Cerebellar cortex (tissue), 1 donor: Measurements from ENCODE around the gene JAKMIP2.
"Not testable (repeated sequence)": the region's sequence is repeated elsewhere in the genome, so short reads cannot be mapped to it uniquely, and the experiment has no call there.

Experiments
- DNase-seq: peaks from one replicate; pipeline ENCODE4 v3.0.0-alpha.2; 2015; ENCODE audit warnings: low spot score

JAKMIP2 gene

DNA sequence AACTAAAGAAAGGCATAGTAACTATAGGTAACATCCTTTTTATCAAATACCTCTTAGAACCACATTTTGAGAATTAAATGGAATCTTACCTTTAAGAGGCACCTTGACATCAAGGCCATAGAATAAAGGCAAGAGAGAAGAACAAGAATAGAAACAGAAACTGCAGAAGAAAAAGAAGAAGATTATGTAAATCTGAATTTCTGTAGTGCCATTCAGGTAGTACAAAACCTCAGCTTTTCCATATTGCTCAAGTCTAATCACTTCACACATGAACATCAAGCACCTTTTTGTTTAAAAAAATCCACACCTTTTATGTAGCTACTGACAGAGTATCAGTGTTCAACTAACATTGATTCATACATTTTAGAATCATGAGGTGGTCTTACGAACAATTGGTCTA lies 180.9 kb downstream of the JAKMIP2 start:
- no peak for DNase-seq

GRCh38 chr5:147591120-147591519 lies 191.4 kb downstream of the JAKMIP2 start:
- no peak for DNase-seq

- no peak for DNase-seq
These were observed 192.4 kb downstream of the JAKMIP2 start for GRCh38 chr5:147590096-147590495.

GRCh38 chr5:147586832-147587231 lies 195.7 kb downstream of the JAKMIP2 start:
- DNase-seq = peak; percentile 25

DNA sequence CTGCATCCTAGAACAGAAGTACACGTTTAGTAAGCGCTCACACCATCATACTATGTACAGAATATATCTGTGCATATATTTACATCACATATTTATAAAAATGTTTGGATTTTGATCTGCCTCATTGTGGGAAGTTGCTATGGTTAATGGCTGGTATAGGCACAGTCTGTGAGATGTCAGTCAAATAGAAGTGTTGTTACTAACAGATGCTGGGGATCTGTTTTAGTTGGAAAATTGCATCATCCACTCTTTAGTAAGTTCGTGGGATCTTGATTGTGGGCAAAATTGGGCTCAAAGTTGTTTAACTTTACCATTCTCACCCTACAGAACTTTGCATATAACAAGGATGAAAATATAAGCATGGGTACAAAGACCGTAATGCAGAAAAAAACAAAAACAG lies 196.3 kb downstream of the JAKMIP2 start:
- no peak for DNase-seq

- DNase-seq = not testable (repeated sequence)
These were observed 200.3 kb downstream of the JAKMIP2 start for GRCh38 chr5:147582272-147582671.

- DNase-seq = not testable (repeated sequence)
These were observed 202.1 kb downstream of the JAKMIP2 start for GRCh38 chr5:147580418-147580817.

- DNase-seq = peak; percentile 26
These were observed 204.1 kb downstream of the JAKMIP2 start for GRCh38 chr5:147578228-147579024.

DNA sequence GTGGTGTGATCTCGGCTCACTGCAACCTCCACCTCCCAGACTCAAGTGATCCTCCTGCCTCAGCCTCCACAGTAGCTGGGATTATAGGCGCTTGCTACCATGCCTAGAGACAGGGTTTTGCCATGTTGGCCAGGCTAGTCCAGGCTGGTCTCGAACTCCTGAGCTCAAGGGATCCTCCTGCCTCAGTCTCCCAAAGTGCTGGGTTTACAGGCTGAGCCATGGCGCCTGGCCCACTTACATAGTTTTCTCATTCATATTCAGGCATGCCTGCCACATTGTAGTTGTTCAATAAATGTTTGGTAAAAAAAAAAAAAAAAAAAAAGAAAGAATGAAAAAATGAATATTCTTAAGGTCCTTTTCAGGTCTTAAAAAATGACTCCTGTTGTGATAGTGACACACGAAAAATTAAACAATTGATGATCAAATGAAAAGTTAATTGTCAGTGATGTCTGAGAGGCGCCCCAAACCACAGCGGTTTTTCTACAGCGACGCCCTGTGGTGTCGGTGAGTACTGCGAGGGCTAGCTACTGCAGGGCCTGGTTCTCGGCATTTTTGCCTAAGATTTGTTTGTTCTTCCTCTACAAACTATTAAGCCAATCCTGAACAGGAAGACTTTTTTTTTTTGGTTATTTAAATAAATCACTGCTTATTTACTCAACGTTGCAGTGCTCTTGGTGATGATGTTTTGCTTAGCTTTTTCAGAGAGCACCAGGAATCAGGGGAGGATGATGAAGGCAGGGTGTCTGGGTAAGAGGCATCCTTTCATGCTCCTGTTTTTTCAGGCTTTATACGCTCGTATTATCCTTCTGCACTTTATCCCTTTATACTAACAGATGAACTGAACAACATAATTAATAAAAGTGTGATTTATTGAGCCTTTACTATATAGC lies 205.6 kb downstream of the JAKMIP2 start:
- DNase-seq = no peak

- DNase-seq = no peak
These were observed 206.9 kb downstream of the JAKMIP2 start for GRCh38 chr5:147575598-147575997.

- DNase-seq = no peak
These were observed 209.3 kb downstream of the JAKMIP2 start for GRCh38 chr5:147573211-147573610.

DNA sequence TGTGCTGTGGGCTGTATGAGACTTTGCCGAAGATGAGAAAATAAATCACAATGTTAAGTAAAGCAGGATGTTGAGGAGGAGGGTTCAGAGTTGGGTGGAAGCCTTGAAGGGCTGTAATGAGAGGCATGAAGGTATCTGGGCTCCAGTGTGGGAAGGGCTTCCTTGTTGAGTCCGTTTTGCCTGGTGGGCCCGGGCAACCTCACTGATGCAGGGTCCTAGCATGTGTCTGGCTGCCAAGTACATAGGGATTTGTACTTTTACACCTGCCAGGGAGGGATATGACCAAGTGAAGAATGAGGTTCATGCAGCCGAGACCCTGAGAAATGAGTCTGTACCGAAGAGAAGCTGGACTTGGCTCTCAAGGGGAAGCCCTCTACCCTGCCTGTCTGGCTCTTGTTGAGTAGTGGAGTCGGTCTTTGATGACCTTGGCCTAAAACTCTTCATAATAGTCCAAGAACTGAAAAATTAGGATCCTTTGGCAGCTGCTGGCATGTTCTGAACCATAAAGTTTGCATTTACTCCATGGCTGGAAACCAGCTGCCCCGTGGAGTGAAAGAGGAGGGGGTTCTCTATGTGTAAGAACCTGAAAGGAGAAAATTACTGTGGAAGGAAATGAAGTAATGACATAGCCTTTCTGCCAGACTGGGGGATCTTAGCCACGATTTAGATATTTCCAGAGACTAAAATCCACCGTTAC lies 213.7 kb downstream of the JAKMIP2 start:
- DNase-seq = no peak

- DNase-seq = no peak
These were observed 214.5 kb downstream of the JAKMIP2 start for GRCh38 chr5:147567917-147568598.

- no peak for DNase-seq
These were observed 217.0 kb downstream of the JAKMIP2 start for GRCh38 chr5:147565524-147565923.

DNA sequence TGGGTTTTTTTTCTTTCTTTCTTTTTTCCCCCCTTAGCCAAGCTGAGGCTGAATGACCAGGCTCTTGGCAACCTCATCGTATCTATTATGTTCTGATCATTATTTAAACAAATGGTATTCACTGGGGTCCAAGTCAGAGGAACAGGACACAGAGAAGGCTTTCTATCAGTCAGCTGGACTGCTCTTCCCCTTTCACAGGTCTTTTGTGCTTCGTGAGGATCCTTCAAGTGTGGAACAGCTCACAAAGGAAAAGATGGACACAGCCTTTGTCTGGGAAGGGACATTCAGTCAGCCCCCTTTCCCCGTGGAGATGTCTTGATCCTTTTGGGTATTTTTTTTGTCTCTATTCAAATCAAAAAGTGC lies 218.4 kb downstream of the JAKMIP2 start:
- no peak for DNase-seq

DNA sequence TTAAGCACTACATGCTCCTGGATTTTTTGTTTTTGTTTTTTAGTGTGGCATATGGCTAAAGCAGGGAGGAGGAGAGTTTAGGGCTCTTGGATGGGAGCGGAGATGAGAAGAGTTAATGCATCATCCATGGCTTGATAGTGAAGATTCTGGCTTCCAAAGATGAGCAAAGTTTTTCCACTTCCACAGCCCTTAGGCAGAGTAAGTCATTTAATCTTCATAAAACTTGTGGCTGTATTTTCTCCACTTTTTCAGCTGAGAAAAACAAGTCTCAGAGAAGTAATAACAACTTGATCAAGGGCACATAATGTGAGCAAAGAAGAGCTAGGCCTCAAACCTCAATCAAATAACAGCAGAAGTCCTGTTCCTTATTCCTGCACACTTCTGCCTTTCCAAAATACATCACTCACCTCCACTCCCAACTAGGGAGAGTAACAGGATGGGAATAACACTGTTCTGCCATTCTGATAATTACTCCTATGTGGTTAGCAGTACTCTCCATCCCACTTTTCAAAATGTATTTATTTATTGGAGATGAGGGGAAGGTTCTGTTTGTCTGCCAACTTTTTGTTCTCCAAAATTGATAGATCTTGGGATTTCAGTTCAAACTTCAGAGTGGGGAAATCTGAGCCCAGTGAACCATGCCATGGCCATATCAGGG lies 218.9 kb downstream of the JAKMIP2 start:
- DNase-seq = no peak

- no peak for DNase-seq
These were observed 221.1 kb downstream of the JAKMIP2 start for GRCh38 chr5:147561435-147561834.

GRCh38 chr5:147560718-147561331 lies 221.7 kb downstream of the JAKMIP2 start:
- DNase-seq = no peak

- DNase-seq = no peak
These were observed 222.8 kb downstream of the JAKMIP2 start for GRCh38 chr5:147559749-147560148.

DNA sequence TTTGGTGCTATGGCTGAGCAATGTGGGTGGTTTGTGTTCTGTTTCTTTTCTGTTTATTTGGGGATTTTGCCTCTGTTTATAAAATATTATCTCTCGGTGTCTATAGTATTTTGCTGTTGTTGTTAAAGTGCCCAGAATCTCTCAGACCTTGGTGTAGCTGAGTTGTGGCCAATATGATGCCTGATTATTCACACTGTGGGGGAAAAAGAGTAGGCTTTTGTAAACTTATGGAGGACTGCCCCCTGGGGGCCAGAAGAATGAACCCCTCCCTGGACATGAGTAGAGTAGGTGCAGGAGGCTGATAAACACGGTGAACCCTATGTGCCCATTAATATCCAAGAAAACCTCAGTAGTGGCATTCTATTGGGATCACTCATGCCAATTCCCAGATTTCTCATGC lies 223.7 kb downstream of the JAKMIP2 start:
- DNase-seq = no peak
